ENCODE results near the gene ERMN. TPM values are rescaled to one million over a fixed set of nuclear protein-coding genes. Genes with fewer than 3 reads are reported as not detected.
"Not testable (repeated sequence)": the region's sequence is repeated elsewhere in the genome, so short reads cannot be mapped to it uniquely, and the experiment has no call there.

Gene ERMN
- polyA plus RNA-seq, 1 donor (not counting 4 experiments of a cell fraction or from before 2014, with no cell fraction given): not detected

DNA sequence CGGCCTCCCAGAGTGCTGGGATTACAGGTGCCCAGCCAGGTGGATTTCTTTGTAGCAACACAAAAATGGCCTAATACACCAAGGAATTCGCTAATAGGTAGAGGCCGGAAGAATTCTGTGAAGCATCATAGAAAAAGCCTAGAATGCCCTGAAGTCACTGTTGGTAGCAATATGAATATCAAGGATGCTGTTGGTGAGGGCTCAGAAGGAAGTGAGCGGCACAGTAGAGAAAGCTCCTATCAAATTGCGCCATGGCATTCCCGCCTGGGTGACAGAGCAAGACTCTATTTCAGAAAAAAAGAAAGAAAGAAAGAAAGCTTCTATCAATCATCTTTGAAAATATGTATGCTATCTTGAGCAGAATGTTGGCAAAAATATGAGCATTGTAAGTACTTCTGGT is 44.3 kb downstream of the ERMN start:
- Histone ChIP-seq H3K9ac (ENCODE audit: control insufficient read depth, extremely low read depth, insufficient read depth, low read length) (no peak overlapping the region), H3K79me2 (ENCODE audit: control insufficient read depth, insufficient read depth, low read length) (no peaks in the 10 kb centered on the region), H2AFZ (ENCODE audit: control insufficient read depth, low read length) (no peak overlapping the region), H3K36me3 (ENCODE audit: control insufficient read depth in 2 of 2, extremely low read depth in 1 of 2, insufficient read depth in 2 of 2, low read length in 2 of 2) (no peaks in the 10 kb centered on the region), H3K27ac (ENCODE audit: control insufficient read depth, insufficient read depth, low read length) (no peak overlapping the region), H3K9me1 (ENCODE audit: control insufficient read depth, extremely low read depth, insufficient read depth, low read length) (no peaks in the 10 kb centered on the region), H3K4me3 (ENCODE audit: control insufficient read depth in 2 of 3, extremely low read depth in 1 of 3, insufficient read depth in 2 of 3, low read depth in 1 of 3, low read length in 3 of 3) (no peak overlapping the region), H4K20me1 (ENCODE audit: control insufficient read depth, extremely low read depth, insufficient read depth, low read length) (no peaks in the 10 kb centered on the region), H3K27me3 (ENCODE audit: control insufficient read depth, extremely low read depth, insufficient read depth, low read length) (no peaks in the 10 kb centered on the region), H3K9me3 (ENCODE audit: control insufficient read depth, low read depth, low read length) (no peaks in the 10 kb centered on the region), H3K4me1 (ENCODE audit: control insufficient read depth, extremely low read depth, insufficient read depth, low read length) (no peaks in the 10 kb centered on the region), H3K4me2 (ENCODE audit: control insufficient read depth, extremely low read depth, insufficient read depth, low read depth, low read length) (no peak overlapping the region)
- DNase-seq (ENCODE audit: low read depth, low spot score) (no peak), FAIRE-seq (no peak)
- TF ChIP-seq, protein P1, sequence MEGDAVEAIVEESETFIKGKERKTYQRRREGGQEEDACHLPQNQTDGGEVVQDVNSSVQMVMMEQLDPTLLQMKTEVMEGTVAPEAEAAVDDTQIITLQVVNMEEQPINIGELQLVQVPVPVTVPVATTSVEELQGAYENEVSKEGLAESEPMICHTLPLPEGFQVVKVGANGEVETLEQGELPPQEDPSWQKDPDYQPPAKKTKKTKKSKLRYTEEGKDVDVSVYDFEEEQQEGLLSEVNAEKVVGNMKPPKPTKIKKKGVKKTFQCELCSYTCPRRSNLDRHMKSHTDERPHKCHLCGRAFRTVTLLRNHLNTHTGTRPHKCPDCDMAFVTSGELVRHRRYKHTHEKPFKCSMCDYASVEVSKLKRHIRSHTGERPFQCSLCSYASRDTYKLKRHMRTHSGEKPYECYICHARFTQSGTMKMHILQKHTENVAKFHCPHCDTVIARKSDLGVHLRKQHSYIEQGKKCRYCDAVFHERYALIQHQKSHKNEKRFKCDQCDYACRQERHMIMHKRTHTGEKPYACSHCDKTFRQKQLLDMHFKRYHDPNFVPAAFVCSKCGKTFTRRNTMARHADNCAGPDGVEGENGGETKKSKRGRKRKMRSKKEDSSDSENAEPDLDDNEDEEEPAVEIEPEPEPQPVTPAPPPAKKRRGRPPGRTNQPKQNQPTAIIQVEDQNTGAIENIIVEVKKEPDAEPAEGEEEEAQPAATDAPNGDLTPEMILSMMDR (optimal IDR thresholded peaks at IDR 0.05 in 1 of 3, IDR thresholded peaks at IDR 0.05 in 1 of 3, conservative IDR thresholded peaks at IDR 0.05 in 1 of 3; ENCODE audit: extremely low read depth in 1 of 3, insufficient read depth in 2 of 3, low read length in 3 of 3): no peak
- no peak for TF ChIP-seq EZH2 (IDR thresholded peaks at IDR 0.05; ENCODE audit: low read length)
- dilution Hi-C loops (cut with MboI; ENCODE audit: extremely low pct_ligation_motif_present, low sequenced_read_pairs): no loop called here

DNA sequence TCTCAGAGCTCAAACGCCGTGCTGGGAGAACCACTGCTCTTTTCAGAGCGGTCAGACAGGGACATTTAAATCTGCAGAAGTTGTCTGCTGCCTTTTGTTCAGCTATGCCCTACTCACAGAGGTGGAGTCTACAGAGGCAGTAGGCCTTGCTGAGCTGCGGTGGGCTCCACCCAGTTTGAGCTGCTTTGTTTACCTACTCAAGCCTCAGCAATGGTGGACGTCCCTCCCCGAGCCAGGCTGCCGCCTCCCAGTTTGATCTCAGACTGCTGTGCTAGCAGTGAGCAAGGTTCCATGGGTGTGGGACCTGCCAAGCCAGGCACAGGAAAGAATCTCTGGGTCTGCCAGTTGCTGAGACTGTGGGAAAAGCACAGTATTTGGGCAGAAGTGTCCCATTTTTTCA is 46.3 kb downstream of the ERMN start:
- H3K9me3 ChIP-seq (ENCODE audit: control insufficient read depth, low read depth, low read length); H3K9me1 ChIP-seq (ENCODE audit: control insufficient read depth, extremely low read depth, insufficient read depth, low read length); H3K79me2 ChIP-seq (ENCODE audit: control insufficient read depth, insufficient read depth, low read length); FAIRE-seq; dilution Hi-C loops (cut with MboI; ENCODE audit: extremely low pct_ligation_motif_present, low sequenced_read_pairs); H3K27ac ChIP-seq (ENCODE audit: control insufficient read depth, insufficient read depth, low read length); H3K4me1 ChIP-seq (ENCODE audit: control insufficient read depth, extremely low read depth, insufficient read depth, low read length); H4K20me1 ChIP-seq (ENCODE audit: control insufficient read depth, extremely low read depth, insufficient read depth, low read length); H3K4me3 ChIP-seq (ENCODE audit: control insufficient read depth in 2 of 3, extremely low read depth in 1 of 3, insufficient read depth in 2 of 3, low read depth in 1 of 3, low read length in 3 of 3); H3K9ac ChIP-seq (ENCODE audit: control insufficient read depth, extremely low read depth, insufficient read depth, low read length); H3K4me2 ChIP-seq (ENCODE audit: control insufficient read depth, extremely low read depth, insufficient read depth, low read depth, low read length); DNase-seq (ENCODE audit: low read depth, low spot score); H3K36me3 ChIP-seq (ENCODE audit: control insufficient read depth in 2 of 2, extremely low read depth in 1 of 2, insufficient read depth in 2 of 2, low read length in 2 of 2); H2AFZ ChIP-seq (ENCODE audit: control insufficient read depth, low read length); H3K27me3 ChIP-seq (ENCODE audit: control insufficient read depth, extremely low read depth, insufficient read depth, low read length): not testable (repeated sequence)

DNA sequence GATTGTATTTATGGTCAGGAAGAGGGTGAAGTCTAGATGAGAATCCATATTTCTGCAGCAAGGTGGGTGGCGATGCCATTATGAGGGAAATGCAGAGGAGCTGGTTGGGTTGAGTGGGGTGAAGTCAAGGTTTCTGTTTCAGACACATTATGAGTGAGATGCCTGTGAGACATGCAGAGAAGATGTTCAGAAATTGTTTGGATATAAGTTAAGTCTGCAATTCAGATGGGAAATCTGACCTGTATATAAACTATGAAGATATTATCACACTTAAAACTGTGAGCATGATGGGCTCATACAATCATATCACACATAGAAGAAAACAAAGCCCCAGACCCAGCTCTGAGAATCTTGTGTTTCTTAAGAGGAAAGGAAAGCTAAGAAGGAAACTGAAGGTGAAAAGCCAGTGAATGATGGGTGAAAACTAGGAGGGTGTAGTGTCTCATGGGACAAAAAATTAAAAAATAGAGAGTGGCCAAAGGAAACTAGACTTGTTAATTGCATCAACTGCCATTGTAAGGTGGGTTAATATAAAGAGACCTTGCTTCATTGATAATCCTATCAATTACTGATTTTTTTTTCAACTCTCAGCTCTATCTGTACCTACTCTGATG is 53.9 kb downstream of the ERMN start:
- H4K20me1 ChIP-seq (ENCODE audit: control insufficient read depth, extremely low read depth, insufficient read depth, low read length): no peaks in the 10 kb centered on the region
- TF ChIP-seq, protein P1 (optimal IDR thresholded peaks at IDR 0.05 in 1 of 3, IDR thresholded peaks at IDR 0.05 in 1 of 3, conservative IDR thresholded peaks at IDR 0.05 in 1 of 3; ENCODE audit: extremely low read depth in 1 of 3, insufficient read depth in 2 of 3, low read length in 3 of 3): no peak
- no peak for TF ChIP-seq EZH2 (IDR thresholded peaks at IDR 0.05; ENCODE audit: low read length)
- H3K27ac ChIP-seq (ENCODE audit: control insufficient read depth, insufficient read depth, low read length): no peak overlapping the region
- dilution Hi-C loops (cut with MboI; ENCODE audit: extremely low pct_ligation_motif_present, low sequenced_read_pairs): no loop called here
- no peak overlapping the region for H2AFZ ChIP-seq (ENCODE audit: control insufficient read depth, low read length)
- peaks cover 4% of the 10 kb centered on the region for H3K4me1 ChIP-seq (ENCODE audit: control insufficient read depth, extremely low read depth, insufficient read depth, low read length)
- H3K9me1 ChIP-seq (ENCODE audit: control insufficient read depth, extremely low read depth, insufficient read depth, low read length): no peaks in the 10 kb centered on the region
- H3K79me2 ChIP-seq (ENCODE audit: control insufficient read depth, insufficient read depth, low read length): no peaks in the 10 kb centered on the region
- H3K9me3 ChIP-seq (ENCODE audit: control insufficient read depth, low read depth, low read length): no peaks in the 10 kb centered on the region
- DNase-seq (ENCODE audit: low read depth, low spot score): no peak
- H3K4me3 ChIP-seq (ENCODE audit: control insufficient read depth in 2 of 3, extremely low read depth in 1 of 3, insufficient read depth in 2 of 3, low read depth in 1 of 3, low read length in 3 of 3): no peak overlapping the region
- H3K27me3 ChIP-seq (ENCODE audit: control insufficient read depth, extremely low read depth, insufficient read depth, low read length): no peaks in the 10 kb centered on the region
- H3K9ac ChIP-seq (ENCODE audit: control insufficient read depth, extremely low read depth, insufficient read depth, low read length): no peak overlapping the region
- H3K4me2 ChIP-seq (ENCODE audit: control insufficient read depth, extremely low read depth, insufficient read depth, low read depth, low read length): no peak overlapping the region
- no peaks in the 10 kb centered on the region for H3K36me3 ChIP-seq (ENCODE audit: control insufficient read depth in 2 of 2, extremely low read depth in 1 of 2, insufficient read depth in 2 of 2, low read length in 2 of 2)
- no peak for FAIRE-seq

Measured in keratinocyte (primary cell).